NCI-H187 (cell line): ENCODE results near the gene BEND5.
A peak's percentile ranks its signal among the peaks of the same experiment; 100 is the strongest.

ENCODE experiments used
- DNase-seq, 2 experiments: peaks; one replicate each; lab custom pipeline; 2025; lab: John Stamatoyannopoulos, UW

BEND5 gene

GRCh38 chr1:48776393-48777218, at the start of gene BEND5:
Gene BEND5 (minus strand): TSS chr1:48776891. CDS start chr1:48776831, 60 bp downstream.
- DNase-seq = peak; percentile 51 to 67

- DNase-seq = no peak
These were observed 46.5 kb upstream of the BEND5 start for GRCh38 chr1:48823168-48823567.

- DNase-seq = no peak
These were observed 43.8 kb upstream of the BEND5 start for GRCh38 chr1:48820491-48820890.

- no peak for DNase-seq
These were observed 40.9 kb upstream of the BEND5 start for GRCh38 chr1:48817505-48818114.

- DNase-seq = no peak
These were observed 34.0 kb upstream of the BEND5 start for GRCh38 chr1:48810740-48811139.

GRCh38 chr1:48808496-48808895, 31.8 kb upstream of the BEND5 start:
- no peak for DNase-seq

GRCh38 chr1:48807554-48808260, 31.0 kb upstream of the BEND5 start:
- no peak for DNase-seq

- no peak for DNase-seq
These were observed 26.8 kb upstream of the BEND5 start for GRCh38 chr1:48803474-48803873.

- DNase-seq = no peak
These were observed 18.1 kb upstream of the BEND5 start for GRCh38 chr1:48794816-48795215.

- no peak for DNase-seq
These were observed 17.2 kb upstream of the BEND5 start for GRCh38 chr1:48793863-48794262.

GRCh38 chr1:48792961-48793360, 16.3 kb upstream of the BEND5 start:
- no peak for DNase-seq

GRCh38 chr1:48790397-48790796, 13.7 kb upstream of the BEND5 start:
- DNase-seq = no peak

GRCh38 chr1:48789903-48790302, 13.2 kb upstream of the BEND5 start:
- no peak for DNase-seq

- DNase-seq = no peak
These were observed 9.2 kb upstream of the BEND5 start for GRCh38 chr1:48785869-48786268.

GRCh38 chr1:48784301-48784700, 7.6 kb upstream of the BEND5 start:
- peak in 1 of 2 experiments; percentile 9 for DNase-seq

- DNase-seq = no peak
These were observed 666 bp upstream of the BEND5 start for GRCh38 chr1:48777219-48777895.

GRCh38 chr1:48775831-48776392, 779 bp downstream of the BEND5 start:
- DNase-seq = no peak

- no peak for DNase-seq
These were observed 3.6 kb downstream of the BEND5 start for GRCh38 chr1:48773133-48773532.

GRCh38 chr1:48772211-48772610, 4.5 kb downstream of the BEND5 start:
- no peak for DNase-seq

- no peak for DNase-seq
These were observed 5.1 kb downstream of the BEND5 start for GRCh38 chr1:48771561-48771960.

- no peak for DNase-seq
These were observed 8.6 kb downstream of the BEND5 start for GRCh38 chr1:48767975-48768510.

- DNase-seq = no peak
These were observed 11.4 kb downstream of the BEND5 start for GRCh38 chr1:48765335-48765734.
